ENCODE measurements around the gene TWNK.

TWNK gene

GRCh38 chr10:101012525-101013364 lies 25.4 kb downstream of the TWNK start:
- H3K27ac ChIP-seq = no peak overlapping the region
- peaks cover 29% of the 10 kb centered on the region for H3K27me3 ChIP-seq
- H3K36me3 ChIP-seq = no peaks in the 10 kb centered on the region
- H3K4me1 ChIP-seq (ENCODE audit: control insufficient read depth in 1 of 2, insufficient read depth in 1 of 2, low read depth in 1 of 2, low read length in 1 of 2) = no peaks in the 10 kb centered on the region
- H3K4me3 ChIP-seq (ENCODE audit: low read depth in 1 of 2, low read length in 1 of 2) = no peak overlapping the region
- no peak for TF ChIP-seq CTCF (IDR thresholded peaks at IDR 0.05)
- no peaks in the 10 kb centered on the region for H3K9me3 ChIP-seq

GRCh38 chr10:101013365-101013825 lies 26.1 kb downstream of the TWNK start:
- H3K9me3 ChIP-seq = no peaks in the 10 kb centered on the region
- H3K4me3 ChIP-seq (ENCODE audit: low read depth in 1 of 2, low read length in 1 of 2) = no peak overlapping the region
- TF ChIP-seq CTCF (IDR thresholded peaks at IDR 0.05) = no peak
- no peaks in the 10 kb centered on the region for H3K36me3 ChIP-seq
- peaks cover 0 to 5% of the 10 kb centered on the region in 2 experiments for H3K4me1 ChIP-seq (ENCODE audit: control insufficient read depth in 1 of 2, insufficient read depth in 1 of 2, low read depth in 1 of 2, low read length in 1 of 2)
- H3K27ac ChIP-seq = no peak overlapping the region
- peaks cover 36% of the 10 kb centered on the region for H3K27me3 ChIP-seq

DNA sequence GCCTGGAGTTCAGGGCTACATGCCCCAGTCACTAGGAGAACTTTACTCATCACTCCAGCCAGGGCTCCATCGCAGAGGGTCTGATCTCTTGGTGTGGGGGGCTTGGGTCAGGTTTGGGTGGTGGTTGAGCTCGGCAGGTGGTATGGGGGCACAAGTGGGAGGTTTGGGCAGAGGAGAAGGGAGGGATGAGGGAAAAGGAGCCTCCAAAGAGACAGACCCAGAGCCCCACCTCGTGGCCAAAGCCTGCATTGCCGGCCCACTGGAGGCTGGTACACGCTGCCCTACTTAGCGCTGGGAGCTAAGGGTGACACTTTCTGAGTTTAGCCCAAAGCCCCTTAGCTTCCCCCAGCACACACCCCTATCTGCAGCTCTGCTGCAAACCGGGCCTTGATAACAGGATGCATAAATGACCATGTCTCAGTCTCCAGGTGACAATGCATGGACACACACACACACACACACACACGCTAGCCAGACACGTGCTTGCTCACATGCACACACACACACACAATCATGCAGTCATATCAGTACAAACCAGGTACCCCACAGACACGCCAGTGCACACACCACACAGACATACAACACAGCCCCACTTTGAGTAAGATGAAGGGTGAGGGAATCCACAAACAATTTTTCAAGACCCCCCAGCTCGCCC lies 27.0 kb downstream of the TWNK start:
- Histone ChIP-seq H3K27ac (no peak overlapping the region), H3K4me3 (ENCODE audit: low read depth in 1 of 2, low read length in 1 of 2) (no peak overlapping the region), H3K4me1 (ENCODE audit: control insufficient read depth in 1 of 2, insufficient read depth in 1 of 2, low read depth in 1 of 2, low read length in 1 of 2) (peaks cover 0 to 14% of the 10 kb centered on the region in 2 experiments), H3K9me3 (no peaks in the 10 kb centered on the region), H3K36me3 (no peaks in the 10 kb centered on the region), H3K27me3 (peaks cover 45% of the 10 kb centered on the region)
- peak; percentile 85 for TF ChIP-seq CTCF (IDR thresholded peaks at IDR 0.05)

- H3K9me3 ChIP-seq = no peaks in the 10 kb centered on the region
- H3K27me3 ChIP-seq = peaks cover 52% of the 10 kb centered on the region
- H3K4me1 ChIP-seq (ENCODE audit: control insufficient read depth in 1 of 2, insufficient read depth in 1 of 2, low read depth in 1 of 2, low read length in 1 of 2) = peaks cover 0 to 14% of the 10 kb centered on the region in 2 experiments
- H3K36me3 ChIP-seq = no peaks in the 10 kb centered on the region
- no peak overlapping the region for H3K4me3 ChIP-seq (ENCODE audit: low read depth in 1 of 2, low read length in 1 of 2)
- H3K27ac ChIP-seq = no peak overlapping the region
- no peak for TF ChIP-seq CTCF (IDR thresholded peaks at IDR 0.05)
These were observed 27.7 kb downstream of the TWNK start for GRCh38 chr10:101014966-101015581.

- H3K4me3 ChIP-seq (ENCODE audit: low read depth in 1 of 2, low read length in 1 of 2) = no peak overlapping the region
- no peaks in the 10 kb centered on the region for H3K9me3 ChIP-seq
- TF ChIP-seq CTCF (IDR thresholded peaks at IDR 0.05) = no peak
- H3K27ac ChIP-seq = no peak overlapping the region
- peaks cover 0 to 14% of the 10 kb centered on the region in 2 experiments for H3K4me1 ChIP-seq (ENCODE audit: control insufficient read depth in 1 of 2, insufficient read depth in 1 of 2, low read depth in 1 of 2, low read length in 1 of 2)
- peaks cover 57% of the 10 kb centered on the region for H3K27me3 ChIP-seq
- H3K36me3 ChIP-seq = no peaks in the 10 kb centered on the region
These were observed 28.2 kb downstream of the TWNK start for GRCh38 chr10:101015582-101015973.

Data from neutrophil (primary cell).